NCI-H1436 (cell line): ENCODE results near the gene KLRB1.
"Not testable (repeated sequence)": the region's sequence is repeated elsewhere in the genome, so short reads cannot be mapped to it uniquely, and the experiment has no call there.

ENCODE experiments used
- DNase-seq: peaks from one replicate; lab custom pipeline; 2025; lab: John Stamatoyannopoulos, UW

The KLRB1 gene

GRCh38 chr12:9619411-9620179 lies 11.9 kb upstream of the KLRB1 start:
- DNase-seq, result no peak

GRCh38 chr12:9618906-9619305 lies 11.2 kb upstream of the KLRB1 start:
- DNase-seq, result not testable (repeated sequence)

- no peak for DNase-seq
Observed at GRCh38 chr12:9617124-9617523, 9.4 kb upstream of the KLRB1 start.

GRCh38 chr12:9615420-9616136 lies 7.9 kb upstream of the KLRB1 start:
- DNase-seq, result no peak

GRCh38 chr12:9610606-9611005 lies 2.9 kb upstream of the KLRB1 start:
- not testable (repeated sequence) for DNase-seq

GRCh38 chr12:9606736-9607372 lies 862 bp downstream of the KLRB1 start:
- no peak for DNase-seq

- no peak for DNase-seq
Observed at GRCh38 chr12:9606247-9606646, 1.5 kb downstream of the KLRB1 start.

GRCh38 chr12:9605483-9605882 lies 2.2 kb downstream of the KLRB1 start:
- DNase-seq, result no peak

- no peak for DNase-seq
Observed at GRCh38 chr12:9604287-9604686, 3.4 kb downstream of the KLRB1 start.

- not testable (repeated sequence) for DNase-seq
Observed at GRCh38 chr12:9600426-9600825, 7.3 kb downstream of the KLRB1 start.

- no peak for DNase-seq
Observed at GRCh38 chr12:9598363-9598762, 9.4 kb downstream of the KLRB1 start.

- no peak for DNase-seq
Observed at GRCh38 chr12:9597365-9597764, 10.4 kb downstream of the KLRB1 start.

- no peak for DNase-seq
Observed at GRCh38 chr12:9590441-9590840, 17.3 kb downstream of the KLRB1 start.

GRCh38 chr12:9588749-9589148 lies 19.0 kb downstream of the KLRB1 start:
- no peak for DNase-seq

- no peak for DNase-seq
Observed at GRCh38 chr12:9587987-9588600, 19.6 kb downstream of the KLRB1 start.

GRCh38 chr12:9577729-9578128 lies 30.0 kb downstream of the KLRB1 start:
- not testable (repeated sequence) for DNase-seq

GRCh38 chr12:9567151-9567550 lies 40.6 kb downstream of the KLRB1 start:
- not testable (repeated sequence) for DNase-seq

GRCh38 chr12:9566113-9566512 lies 41.6 kb downstream of the KLRB1 start:
- DNase-seq, result not testable (repeated sequence)

- DNase-seq, result not testable (repeated sequence)
Observed at GRCh38 chr12:9564418-9564817, 43.3 kb downstream of the KLRB1 start.

- DNase-seq, result not testable (repeated sequence)
Observed at GRCh38 chr12:9562841-9563453, 44.8 kb downstream of the KLRB1 start.

- DNase-seq, result not testable (repeated sequence)
Observed at GRCh38 chr12:9545489-9545888, 62.2 kb downstream of the KLRB1 start.
